ENCODE data around the gene IL2RA.

GRCh38 chr10:6036861-6037321, 25.3 kb downstream of the IL2RA start:
- no peak for TF ChIP-seq POLR2A (IDR thresholded peaks at IDR 0.05)
- no peak for TF ChIP-seq CTCF (IDR thresholded peaks at IDR 0.05)
